ENCODE measurements around the gene VWA7. TPM values are rescaled to one million over a fixed set of nuclear protein-coding genes. Genes with fewer than 3 reads are reported as not detected.
"Not testable (repeated sequence)": the region's sequence is repeated elsewhere in the genome, so short reads cannot be mapped to it uniquely, and the experiment has no call there.

VWA7 gene
- total RNA-seq, 1 donor from 2014 or later = 5.9 TPM

GRCh38 chr6:31815025-31815838, 38.1 kb upstream of the VWA7 start, which contains the start of the genes HSPA1A and HSPA1L:
TSS of gene HSPA1A (plus strand) at chr6:31815543. CDS start at chr6:31815757, 214 bp downstream.
TSS of gene HSPA1L (minus strand) at chr6:31815283. CDS start at chr6:31811972, 3,311 bp downstream.
- no peaks in the 10 kb centered on the region for H3K27me3 Mint-ChIP-seq (ENCODE audit: low read depth)
- H3K36me3 Mint-ChIP-seq (ENCODE audit: low read depth) = peaks cover 25% of the 10 kb centered on the region
- peak within 1 kb of the TSS; percentile 87 for H3K4me3 Mint-ChIP-seq (ENCODE audit: low read depth)
- intact Hi-C loops (cut with micrococcal nuclease) = loop anchor here (2.0 kb wide), 1 partner anchor 20 kb away; the partner anchor contains the start of gene VARS1
- H3K27ac Mint-ChIP-seq = peak within 1 kb of the TSS; percentile 91
- peaks cover 36% of the 10 kb centered on the region for H3K4me1 Mint-ChIP-seq (ENCODE audit: low read depth)
- DNase-seq (ENCODE audit: low spot score) = peak; percentile 70
- no peaks in the 10 kb centered on the region for H3K9me3 Mint-ChIP-seq

- peak overlapping the region; percentile 87 for H3K4me3 Mint-ChIP-seq (ENCODE audit: low read depth)
- intact Hi-C loops (cut with micrococcal nuclease) = loop anchor here (2.0 kb wide), 1 partner anchor 20 kb away; the partner anchor contains the start of gene VARS1
- peak; percentile 68 for DNase-seq (ENCODE audit: low spot score)
- peaks cover 32% of the 10 kb centered on the region for H3K4me1 Mint-ChIP-seq (ENCODE audit: low read depth)
- H3K27ac Mint-ChIP-seq = peak overlapping the region; percentile 91
- H3K36me3 Mint-ChIP-seq (ENCODE audit: low read depth) = peaks cover 25% of the 10 kb centered on the region
- no peaks in the 10 kb centered on the region for H3K9me3 Mint-ChIP-seq
- H3K27me3 Mint-ChIP-seq (ENCODE audit: low read depth) = no peaks in the 10 kb centered on the region
Measured at GRCh38 chr6:31814677-31815024, 37.5 kb upstream of the VWA7 start.

GRCh38 chr6:31813465-31813849, 36.3 kb upstream of the VWA7 start:
- peaks cover 22% of the 10 kb centered on the region for H3K36me3 Mint-ChIP-seq (ENCODE audit: low read depth)
- intact Hi-C loops (cut with micrococcal nuclease) = loop anchor here (2.0 kb wide), 1 partner anchor 13 kb away; the partner anchor contains the start of gene HSPA1B
- H3K4me3 Mint-ChIP-seq (ENCODE audit: low read depth) = peak overlapping the region; percentile 28
- peaks cover 32% of the 10 kb centered on the region for H3K4me1 Mint-ChIP-seq (ENCODE audit: low read depth)
- H3K27me3 Mint-ChIP-seq (ENCODE audit: low read depth) = no peaks in the 10 kb centered on the region
- peak overlapping the region; percentile 83 for H3K27ac Mint-ChIP-seq
- no peaks in the 10 kb centered on the region for H3K9me3 Mint-ChIP-seq
- DNase-seq (ENCODE audit: low spot score) = no peak

- Mint-ChIP-seq H3K4me3 (ENCODE audit: low read depth) (no peak overlapping the region), H3K9me3 (no peaks in the 10 kb centered on the region), H3K4me1 (ENCODE audit: low read depth) (peaks cover 26% of the 10 kb centered on the region), H3K27me3 (ENCODE audit: low read depth) (no peaks in the 10 kb centered on the region), H3K27ac (no peak overlapping the region), H3K36me3 (ENCODE audit: low read depth) (peaks cover 10% of the 10 kb centered on the region)
- no peak for DNase-seq (ENCODE audit: low spot score)
- intact Hi-C loops (cut with micrococcal nuclease) = loop anchor here (2.0 kb wide), 1 partner anchor 15 kb away; the partner anchor contains the start of gene HSPA1B
Measured at GRCh38 chr6:31811645-31812044, 34.5 kb upstream of the VWA7 start.

- H3K9me3 Mint-ChIP-seq; H3K4me3 Mint-ChIP-seq (ENCODE audit: low read depth); intact Hi-C loops (cut with micrococcal nuclease); H3K27me3 Mint-ChIP-seq (ENCODE audit: low read depth); DNase-seq (ENCODE audit: low spot score): not testable (repeated sequence)
- H3K27ac Mint-ChIP-seq = peak overlapping the region; percentile 21
- H3K36me3 Mint-ChIP-seq (ENCODE audit: low read depth) = peaks cover 17% of the 10 kb centered on the region
- peaks cover 26% of the 10 kb centered on the region for H3K4me1 Mint-ChIP-seq (ENCODE audit: low read depth)
Measured at GRCh38 chr6:31808599-31808998, 31.5 kb upstream of the VWA7 start.

- no peaks in the 10 kb centered on the region for H3K9me3 Mint-ChIP-seq
Measured at GRCh38 chr6:31806470-31807272, 29.5 kb upstream of the VWA7 start, which contains the start of gene LSM2. TSS of gene LSM2 (minus strand) at chr6:31806966. CDS start at chr6:31806757, 209 bp downstream.

GRCh38 chr6:31805939-31806469, 28.9 kb upstream of the VWA7 start:
- Mint-ChIP-seq H3K4me3 (ENCODE audit: low read depth) (peak overlapping the region; percentile 98), H3K27ac (peak overlapping the region; percentile 96), H3K4me1 (ENCODE audit: low read depth) (peaks cover 16% of the 10 kb centered on the region), H3K36me3 (ENCODE audit: low read depth) (peaks cover 27% of the 10 kb centered on the region), H3K27me3 (ENCODE audit: low read depth) (no peaks in the 10 kb centered on the region), H3K9me3 (no peaks in the 10 kb centered on the region)
- no peak for DNase-seq (ENCODE audit: low spot score)
- intact Hi-C loops (cut with micrococcal nuclease) = loop anchor here (1.0 kb wide), 1 partner anchor 68 kb away; no protein-coding TSS in a partner anchor

More at GRCh38 chr6:31806470-31807272, 29.5 kb upstream of the VWA7 start, which contains the start of gene LSM2:
- intact Hi-C loops (cut with micrococcal nuclease) = loop anchor here (1.0 kb wide), 1 partner anchor 68 kb away; no protein-coding TSS in a partner anchor
- H3K27me3 Mint-ChIP-seq (ENCODE audit: low read depth) = no peaks in the 10 kb centered on the region
- peaks cover 25% of the 10 kb centered on the region for H3K36me3 Mint-ChIP-seq (ENCODE audit: low read depth)
- peaks cover 13% of the 10 kb centered on the region for H3K4me1 Mint-ChIP-seq (ENCODE audit: low read depth)
- peak; percentile 97 for DNase-seq (ENCODE audit: low spot score)
- H3K27ac Mint-ChIP-seq = peak within 1 kb of the TSS; percentile 96
- H3K4me3 Mint-ChIP-seq (ENCODE audit: low read depth) = peak within 1 kb of the TSS; percentile 98

- H3K4me3 Mint-ChIP-seq (ENCODE audit: low read depth); intact Hi-C loops (cut with micrococcal nuclease); H3K27me3 Mint-ChIP-seq (ENCODE audit: low read depth); H3K27ac Mint-ChIP-seq; H3K9me3 Mint-ChIP-seq; DNase-seq (ENCODE audit: low spot score): not testable (repeated sequence)
- Mint-ChIP-seq H3K36me3 (ENCODE audit: low read depth) (peaks cover 28% of the 10 kb centered on the region), H3K4me1 (ENCODE audit: low read depth) (peaks cover 24% of the 10 kb centered on the region)
Measured at GRCh38 chr6:31801031-31801927, 24.2 kb upstream of the VWA7 start.

- H3K27ac Mint-ChIP-seq = no peak overlapping the region
- H3K36me3 Mint-ChIP-seq (ENCODE audit: low read depth) = peaks cover 29% of the 10 kb centered on the region
- no peak for DNase-seq (ENCODE audit: low spot score)
- intact Hi-C loops (cut with micrococcal nuclease) = loop anchor here (5.0 kb wide), 1 partner anchor 33 kb away; no protein-coding TSS in a partner anchor
- no peaks in the 10 kb centered on the region for H3K9me3 Mint-ChIP-seq
- no peak overlapping the region for H3K4me3 Mint-ChIP-seq (ENCODE audit: low read depth)
- no peaks in the 10 kb centered on the region for H3K27me3 Mint-ChIP-seq (ENCODE audit: low read depth)
- H3K4me1 Mint-ChIP-seq (ENCODE audit: low read depth) = peaks cover 19% of the 10 kb centered on the region
Measured at GRCh38 chr6:31799781-31800180, 22.7 kb upstream of the VWA7 start.

GRCh38 chr6:31797588-31797987, 20.5 kb upstream of the VWA7 start:
- H3K9me3 Mint-ChIP-seq = no peaks in the 10 kb centered on the region
- H3K36me3 Mint-ChIP-seq (ENCODE audit: low read depth) = peaks cover 32% of the 10 kb centered on the region
- intact Hi-C loops (cut with micrococcal nuclease) = loop anchor here (5.0 kb wide), 1 partner anchor 35 kb away; no protein-coding TSS in a partner anchor
- peak overlapping the region; percentile 49 for H3K4me3 Mint-ChIP-seq (ENCODE audit: low read depth)
- H3K27ac Mint-ChIP-seq = peak overlapping the region; percentile 72
- H3K27me3 Mint-ChIP-seq (ENCODE audit: low read depth) = no peaks in the 10 kb centered on the region
- DNase-seq (ENCODE audit: low spot score) = no peak
- H3K4me1 Mint-ChIP-seq (ENCODE audit: low read depth) = peaks cover 29% of the 10 kb centered on the region

- intact Hi-C loops (cut with micrococcal nuclease) = loop anchor here (5.0 kb wide), 1 partner anchor 35 kb away; no protein-coding TSS in a partner anchor
- no peaks in the 10 kb centered on the region for H3K9me3 Mint-ChIP-seq
- H3K27me3 Mint-ChIP-seq (ENCODE audit: low read depth) = no peaks in the 10 kb centered on the region
- peaks cover 29% of the 10 kb centered on the region for H3K4me1 Mint-ChIP-seq (ENCODE audit: low read depth)
- peak overlapping the region; percentile 72 for H3K27ac Mint-ChIP-seq
- DNase-seq (ENCODE audit: low spot score) = no peak
- peak overlapping the region; percentile 21 for H3K4me3 Mint-ChIP-seq (ENCODE audit: low read depth)
- H3K36me3 Mint-ChIP-seq (ENCODE audit: low read depth) = peaks cover 38% of the 10 kb centered on the region
Measured at GRCh38 chr6:31796993-31797385, 19.9 kb upstream of the VWA7 start.
